GM12801 (cell line): ENCODE data around the gene TOMM40.

Source experiments
- TF ChIP-seq, protein P1 (sequence below): IDR thresholded peaks from one replicate; pipeline ENCODE4 v1.5.1; 2011; ENCODE audit warnings: control low read depth; ENCODE audit not compliant: insufficient read length; ENCODE audit errors: extremely low read depth

TOMM40 gene

DNA sequence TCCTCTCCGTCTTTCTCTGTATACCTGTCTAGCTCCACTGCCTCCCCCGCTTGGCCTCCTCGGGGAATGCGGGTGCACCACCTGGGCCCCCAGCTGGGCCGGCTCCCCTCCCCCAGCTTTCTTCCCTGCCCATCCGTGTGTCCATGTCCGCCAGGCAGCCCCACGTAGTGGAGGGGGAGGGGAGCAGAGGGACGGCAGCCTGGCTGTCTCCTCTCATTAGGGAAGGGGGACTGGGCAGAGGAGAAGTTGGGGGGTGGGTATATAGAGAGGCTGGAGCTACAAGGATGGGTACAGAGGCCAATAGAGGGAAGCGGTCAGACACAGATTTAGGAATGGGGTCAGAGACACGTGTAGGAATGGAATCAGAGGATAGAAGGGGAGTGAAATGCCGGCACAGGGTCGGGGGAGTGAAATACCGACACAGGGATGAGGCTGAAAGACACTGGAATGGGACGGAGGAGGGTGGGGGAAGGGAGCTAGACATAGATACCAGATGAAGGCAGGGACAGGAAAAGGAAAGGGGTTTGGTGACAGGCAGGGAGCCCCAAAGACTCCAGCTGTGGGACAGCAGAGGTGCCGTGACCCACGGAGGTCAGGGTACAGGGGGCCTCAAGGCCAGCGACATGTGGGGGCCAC lies 42.1 kb upstream of the TOMM40 start:
- TF ChIP-seq, protein P1, sequence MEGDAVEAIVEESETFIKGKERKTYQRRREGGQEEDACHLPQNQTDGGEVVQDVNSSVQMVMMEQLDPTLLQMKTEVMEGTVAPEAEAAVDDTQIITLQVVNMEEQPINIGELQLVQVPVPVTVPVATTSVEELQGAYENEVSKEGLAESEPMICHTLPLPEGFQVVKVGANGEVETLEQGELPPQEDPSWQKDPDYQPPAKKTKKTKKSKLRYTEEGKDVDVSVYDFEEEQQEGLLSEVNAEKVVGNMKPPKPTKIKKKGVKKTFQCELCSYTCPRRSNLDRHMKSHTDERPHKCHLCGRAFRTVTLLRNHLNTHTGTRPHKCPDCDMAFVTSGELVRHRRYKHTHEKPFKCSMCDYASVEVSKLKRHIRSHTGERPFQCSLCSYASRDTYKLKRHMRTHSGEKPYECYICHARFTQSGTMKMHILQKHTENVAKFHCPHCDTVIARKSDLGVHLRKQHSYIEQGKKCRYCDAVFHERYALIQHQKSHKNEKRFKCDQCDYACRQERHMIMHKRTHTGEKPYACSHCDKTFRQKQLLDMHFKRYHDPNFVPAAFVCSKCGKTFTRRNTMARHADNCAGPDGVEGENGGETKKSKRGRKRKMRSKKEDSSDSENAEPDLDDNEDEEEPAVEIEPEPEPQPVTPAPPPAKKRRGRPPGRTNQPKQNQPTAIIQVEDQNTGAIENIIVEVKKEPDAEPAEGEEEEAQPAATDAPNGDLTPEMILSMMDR: no peak

DNA sequence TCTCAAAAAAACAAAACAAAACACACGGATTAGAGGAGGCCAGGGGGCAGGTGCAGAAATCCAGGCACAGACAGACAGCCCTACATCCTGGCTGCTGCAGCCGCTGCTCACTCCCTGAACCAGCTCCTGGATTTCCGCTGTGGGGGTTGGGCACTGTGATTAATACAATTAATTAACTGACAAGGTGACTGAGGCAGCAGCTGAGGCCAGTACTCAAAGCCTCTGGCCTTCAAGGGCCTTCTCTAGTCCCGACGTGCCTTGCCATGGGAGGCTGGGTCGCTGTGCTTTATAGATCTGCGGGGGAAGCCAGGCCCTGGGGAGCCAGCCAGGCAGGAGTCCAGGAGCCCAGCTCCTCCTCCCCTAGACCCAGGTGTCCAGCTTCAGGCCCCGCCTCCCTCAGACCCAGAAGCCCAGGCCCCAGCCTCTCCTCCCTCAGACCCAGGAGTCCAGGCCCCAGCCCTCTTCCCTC lies 40.4 kb upstream of the TOMM40 start:
- TF ChIP-seq, protein P1: no peak

DNA sequence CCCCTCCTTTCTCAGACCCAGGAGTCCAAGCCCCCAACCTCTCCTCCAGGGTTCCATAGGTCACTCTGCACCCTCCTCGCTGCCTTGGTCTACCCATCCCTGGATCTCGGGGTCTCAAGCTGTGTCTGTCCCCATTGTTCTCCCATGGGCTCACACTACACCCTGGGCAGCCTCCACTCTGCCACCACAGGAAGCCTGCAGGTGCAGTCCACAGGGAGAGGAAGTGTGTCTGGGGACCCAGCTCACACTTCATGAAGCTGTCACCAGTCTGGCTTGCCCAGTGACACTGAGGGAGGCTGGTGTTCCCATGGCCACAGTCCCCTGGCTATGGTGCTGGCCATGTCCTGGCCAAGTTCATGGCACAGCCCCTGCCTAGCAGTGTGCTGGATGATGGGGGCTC lies 39.6 kb upstream of the TOMM40 start:
- TF ChIP-seq, protein P1: no peak

DNA sequence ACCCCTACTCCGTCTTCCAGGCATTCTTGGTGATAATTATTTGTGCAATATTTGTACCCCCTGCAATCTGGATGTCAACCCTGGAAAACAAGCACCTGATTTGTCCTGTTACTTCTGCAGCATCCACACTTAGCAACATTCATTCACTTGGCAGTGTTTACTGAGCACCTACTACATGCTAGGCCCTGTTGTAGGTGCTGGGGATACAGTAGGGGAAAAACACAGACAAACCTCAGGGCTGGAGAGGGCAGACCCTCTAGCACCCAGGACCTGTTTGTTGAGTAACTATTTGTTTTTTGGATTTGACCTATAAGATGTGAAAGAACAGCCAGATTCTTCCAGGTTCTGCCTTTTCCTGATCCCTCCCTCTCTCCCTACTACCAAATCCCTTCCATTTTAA lies 35.4 kb upstream of the TOMM40 start:
- TF ChIP-seq, protein P1: no peak

DNA sequence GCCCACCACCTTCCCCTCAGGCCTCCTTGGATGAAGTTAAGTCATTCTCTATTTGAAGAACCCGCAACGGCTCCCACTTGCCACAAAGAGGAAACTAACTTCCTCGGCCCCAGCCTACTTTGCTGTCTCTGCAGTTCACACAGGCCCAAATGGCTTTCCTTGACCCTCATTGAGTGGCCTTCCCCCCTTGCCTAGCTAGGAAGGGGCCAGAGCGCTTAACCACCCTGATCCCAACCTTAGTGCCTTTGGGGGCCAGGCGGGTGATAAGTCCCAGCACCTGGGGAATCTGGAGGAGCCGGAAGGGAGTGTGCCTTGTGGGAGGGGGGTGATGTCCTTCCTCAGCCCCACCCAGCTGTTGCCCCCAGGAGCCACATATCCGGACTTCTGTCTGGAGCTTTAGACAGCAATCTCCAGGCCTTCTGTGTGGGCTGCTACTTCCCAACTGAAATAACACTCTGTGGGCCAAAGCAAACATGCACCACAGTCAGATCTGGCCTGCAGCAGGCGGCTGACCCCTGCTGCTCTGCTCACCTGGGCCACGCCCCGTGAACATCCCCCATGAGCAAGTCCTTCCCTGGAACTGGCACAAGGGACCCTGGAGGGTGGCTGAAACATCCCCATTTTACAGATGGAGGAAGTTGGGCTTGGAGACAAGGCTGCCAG lies 34.5 kb upstream of the TOMM40 start:
- TF ChIP-seq, protein P1: no peak

DNA sequence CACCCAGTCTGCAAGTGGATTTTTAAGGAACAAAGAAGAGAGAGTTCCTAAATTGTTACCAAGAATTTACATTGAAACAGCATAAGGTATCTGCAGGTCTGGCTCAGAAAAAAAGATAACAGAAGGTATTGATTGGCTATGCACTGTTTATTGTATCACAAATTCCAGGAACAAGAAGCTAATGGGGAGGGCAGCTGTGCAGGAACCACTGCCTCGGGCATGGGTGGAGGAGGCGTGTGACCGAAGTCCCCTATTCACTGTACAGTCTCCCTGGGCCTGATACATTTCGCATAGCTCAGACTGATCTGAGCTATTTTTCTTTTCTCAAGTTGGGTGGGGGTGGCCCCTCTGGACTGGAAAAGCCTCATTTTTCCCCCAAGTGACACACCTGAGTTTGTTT lies 33.2 kb upstream of the TOMM40 start:
- TF ChIP-seq, protein P1: no peak

DNA sequence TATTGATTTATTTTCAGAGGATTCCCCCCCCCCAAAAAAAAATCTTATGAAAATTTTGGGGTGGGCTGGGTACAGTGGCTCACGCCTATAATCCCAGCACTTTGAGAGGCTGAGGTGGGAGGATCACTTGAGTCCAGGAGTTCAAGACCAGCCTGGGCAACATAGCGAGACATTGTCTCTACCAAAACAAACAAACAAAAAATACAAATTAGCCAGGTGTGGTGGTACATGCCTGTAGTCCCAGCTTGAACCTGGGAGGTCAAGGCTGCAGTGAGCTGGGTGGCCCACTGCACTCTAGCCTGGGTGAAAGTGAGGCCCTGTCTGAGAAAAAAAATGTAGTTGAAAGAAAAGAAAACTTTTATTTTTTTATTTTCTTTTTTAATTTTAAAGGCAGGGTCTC lies 27.1 kb upstream of the TOMM40 start:
- TF ChIP-seq, protein P1: no peak
